ENCODE data around the gene MYT1.

GRCh38 chr20:64216910-64217309, 52.7 kb downstream of the MYT1 start:
- TF ChIP-seq, protein P1, sequence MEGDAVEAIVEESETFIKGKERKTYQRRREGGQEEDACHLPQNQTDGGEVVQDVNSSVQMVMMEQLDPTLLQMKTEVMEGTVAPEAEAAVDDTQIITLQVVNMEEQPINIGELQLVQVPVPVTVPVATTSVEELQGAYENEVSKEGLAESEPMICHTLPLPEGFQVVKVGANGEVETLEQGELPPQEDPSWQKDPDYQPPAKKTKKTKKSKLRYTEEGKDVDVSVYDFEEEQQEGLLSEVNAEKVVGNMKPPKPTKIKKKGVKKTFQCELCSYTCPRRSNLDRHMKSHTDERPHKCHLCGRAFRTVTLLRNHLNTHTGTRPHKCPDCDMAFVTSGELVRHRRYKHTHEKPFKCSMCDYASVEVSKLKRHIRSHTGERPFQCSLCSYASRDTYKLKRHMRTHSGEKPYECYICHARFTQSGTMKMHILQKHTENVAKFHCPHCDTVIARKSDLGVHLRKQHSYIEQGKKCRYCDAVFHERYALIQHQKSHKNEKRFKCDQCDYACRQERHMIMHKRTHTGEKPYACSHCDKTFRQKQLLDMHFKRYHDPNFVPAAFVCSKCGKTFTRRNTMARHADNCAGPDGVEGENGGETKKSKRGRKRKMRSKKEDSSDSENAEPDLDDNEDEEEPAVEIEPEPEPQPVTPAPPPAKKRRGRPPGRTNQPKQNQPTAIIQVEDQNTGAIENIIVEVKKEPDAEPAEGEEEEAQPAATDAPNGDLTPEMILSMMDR (IDR thresholded peaks at IDR 0.05): no peak
- TF ChIP-seq POLR2A (IDR thresholded peaks at IDR 0.05) (no peak), POLR2AphosphoS5 (IDR thresholded peaks at IDR 0.05) (no peak)
